Muscle of leg (tissue), 11 donors: ENCODE results near the gene TNFSF9. TPM values are rescaled to one million over a fixed set of nuclear protein-coding genes. Genes with fewer than 3 reads are reported as not detected.
"Not testable (repeated sequence)": the region's sequence is repeated elsewhere in the genome, so short reads cannot be mapped to it uniquely, and the experiment has no call there.

Experiments used
- DNase-seq: peaks from one replicate; pipeline ENCODE4 v3.0.0; 2013
- H3K27ac ChIP-seq: one replicate; pipeline ENCODE4 v1.5.1; 2013; ENCODE audit warnings: mild to moderate bottlenecking, low read length, control low read depth
- H3K27me3 ChIP-seq: one replicate; pipeline ENCODE4 v1.6.1; 2013; ENCODE audit warnings: low read length; ENCODE audit not compliant: control insufficient read depth, insufficient read depth
- H3K36me3 ChIP-seq: one replicate; pipeline ENCODE4 v1.6.1; 2013; ENCODE audit warnings: low read length; ENCODE audit not compliant: control insufficient read depth, insufficient read depth
- H3K4me1 ChIP-seq: one replicate; pipeline ENCODE4 v1.6.1; 2013; ENCODE audit warnings: low read length; ENCODE audit not compliant: control insufficient read depth, insufficient read depth
- H3K4me3 ChIP-seq: one replicate; pipeline ENCODE4 v1.5.1; 2013; ENCODE audit warnings: low read length, control low read depth
- H3K9me3 ChIP-seq: replicated peaks from 2 replicates; pipeline ENCODE4 v1.6.1; 2013; ENCODE audit warnings: low read depth, low read length; ENCODE audit not compliant: control insufficient read depth
- whole genome bisulfite sequencing: methylation state at CpG from one replicate; pipeline ENCODE4 v1.1.5; 2013; ENCODE audit warnings: missing lambda C conversion rate; ENCODE audit not compliant: insufficient coverage; 5-methylcytosine and 5-hydroxymethylcytosine counted together
- polyA plus RNA-seq, 8 donors: library from polyadenylated mRNA; unstranded; fragments of 120-200 nt; gene quantifications; one replicate each; pipeline versions ENCODE4 v1.2.1 to v1.2.3, GENCODE V29; 2013; ENCODE audit warnings: inconsistent platforms in 1 of 8, low replicate concordance in 1 of 8; ENCODE audit not compliant: insufficient read length in 8 of 8, insufficient read depth in 1 of 8
- total RNA-seq: library from RNA; stranded (reverse); fragments of 120-200 nt; gene quantifications from one replicate; pipeline ENCODE4 v1.2.4, GENCODE V29; 2013

The TNFSF9 gene
- total and polyA plus RNA-seq, 9 donors = 0.23 to 1.3 (median 0.96) TPM

GRCh38 chr19:6494438-6495036 lies 36.3 kb upstream of the TNFSF9 start:
- no peak for DNase-seq
- no peak overlapping the region for H3K4me3 ChIP-seq
- H3K9me3 ChIP-seq = no peaks in the 10 kb centered on the region
- no peak overlapping the region for H3K27ac ChIP-seq
- H3K4me1 ChIP-seq = no peaks in the 10 kb centered on the region
- H3K27me3 ChIP-seq = peaks cover 8% of the 10 kb centered on the region
- WGBS = 68% methylated on average over 8 of the region's 8 CpGs
- H3K36me3 ChIP-seq = no peaks in the 10 kb centered on the region

GRCh38 chr19:6495947-6496346 lies 34.9 kb upstream of the TNFSF9 start:
- H3K36me3 ChIP-seq = no peaks in the 10 kb centered on the region
- no peak overlapping the region for H3K27ac ChIP-seq
- no peaks in the 10 kb centered on the region for H3K9me3 ChIP-seq
- no peaks in the 10 kb centered on the region for H3K4me1 ChIP-seq
- WGBS = 94% methylated on average over 12 of the region's 19 CpGs
- no peak for DNase-seq
- no peak overlapping the region for H3K4me3 ChIP-seq
- H3K27me3 ChIP-seq = peaks cover 20% of the 10 kb centered on the region

GRCh38 chr19:6498294-6499036 lies 32.4 kb upstream of the TNFSF9 start:
- Histone ChIP-seq H3K36me3 (no peaks in the 10 kb centered on the region), H3K4me1 (peaks cover 8% of the 10 kb centered on the region), H3K27ac (no peak overlapping the region), H3K9me3 (no peaks in the 10 kb centered on the region), H3K27me3 (peaks cover 45% of the 10 kb centered on the region), H3K4me3 (no peak overlapping the region)
- WGBS = 73% methylated on average over 5 of the region's 7 CpGs
- no peak for DNase-seq

- no peak overlapping the region for H3K27ac ChIP-seq
- no peak for DNase-seq
- H3K4me3 ChIP-seq = no peak overlapping the region
- peaks cover 50% of the 10 kb centered on the region for H3K27me3 ChIP-seq
- H3K9me3 ChIP-seq = no peaks in the 10 kb centered on the region
- 63% methylated on average over 10 of the region's 17 CpGs for WGBS
- no peaks in the 10 kb centered on the region for H3K36me3 ChIP-seq
- peaks cover 8% of the 10 kb centered on the region for H3K4me1 ChIP-seq
Measured at GRCh38 chr19:6499052-6499790, 31.6 kb upstream of the TNFSF9 start.

- H3K9me3 ChIP-seq = no peaks in the 10 kb centered on the region
- H3K4me3 ChIP-seq = peak overlapping the region; percentile 15
- H3K36me3 ChIP-seq = no peaks in the 10 kb centered on the region
- H3K4me1 ChIP-seq = peaks cover 8% of the 10 kb centered on the region
- no peak overlapping the region for H3K27ac ChIP-seq
- no peak for DNase-seq
- peaks cover 50% of the 10 kb centered on the region for H3K27me3 ChIP-seq
- WGBS = 63% methylated on average over 11 of the region's 24 CpGs
Measured at GRCh38 chr19:6500837-6501739, 29.7 kb upstream of the TNFSF9 start.

- Histone ChIP-seq H3K36me3 (no peaks in the 10 kb centered on the region), H3K27ac (no peak within 1 kb of the TSS), H3K4me3 (peak within 1 kb of the TSS; percentile 15), H3K4me1 (peaks cover 8% of the 10 kb centered on the region), H3K9me3 (no peaks in the 10 kb centered on the region), H3K27me3 (peaks cover 50% of the 10 kb centered on the region)
- under 1% methylated on average over 59 of the region's 71 CpGs for WGBS
- no peak for DNase-seq
Measured at GRCh38 chr19:6501740-6502648, 28.8 kb upstream of the TNFSF9 start, which contains the start of gene TUBB4A. Gene TUBB4A, minus strand, starts transcription at chr19:6502309. Its CDS starts 97 bp downstream, at chr19:6502212.

- Histone ChIP-seq H3K9me3 (no peaks in the 10 kb centered on the region), H3K36me3 (no peaks in the 10 kb centered on the region), H3K4me1 (peaks cover 8% of the 10 kb centered on the region), H3K27ac (no peak overlapping the region), H3K27me3 (peaks cover 47% of the 10 kb centered on the region), H3K4me3 (no peak overlapping the region)
- 61% methylated on average over 5 of the region's 9 CpGs for WGBS
- no peak for DNase-seq
Measured at GRCh38 chr19:6503407-6504201, 27.2 kb upstream of the TNFSF9 start.

GRCh38 chr19:6508028-6508771 lies 22.6 kb upstream of the TNFSF9 start:
- H3K36me3 ChIP-seq, H3K27ac ChIP-seq, H3K4me3 ChIP-seq, H3K27me3 ChIP-seq, H3K4me1 ChIP-seq, DNase-seq, H3K9me3 ChIP-seq: not testable (repeated sequence)
- WGBS = 88% methylated on average over 5 of the region's 9 CpGs
